ENCODE data around the gene VPS35L.
"Not testable (repeated sequence)": the region's sequence is repeated elsewhere in the genome, so short reads cannot be mapped to it uniquely, and the experiment has no call there.

Gene VPS35L

DNA sequence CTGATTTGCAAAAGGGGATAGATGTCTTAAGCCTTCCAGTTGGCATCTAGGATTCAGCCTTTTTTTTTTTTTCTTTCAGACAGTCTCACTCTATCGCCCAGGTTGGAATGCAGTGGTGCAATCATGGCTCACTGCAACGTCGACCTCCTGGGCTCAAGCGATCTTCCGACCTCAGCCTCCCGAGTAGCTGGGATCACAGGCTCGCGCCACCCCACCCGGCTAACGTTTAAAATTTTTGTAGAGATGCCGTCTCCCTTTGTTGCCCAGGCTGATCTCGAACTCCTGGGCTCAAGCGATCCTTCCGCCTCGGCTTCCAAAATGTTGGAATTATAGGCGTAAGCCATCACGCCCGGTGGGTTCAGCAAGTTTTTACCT lies 32.3 kb upstream of the VPS35L start:
- H3K4me1 Mint-ChIP-seq: peaks cover 60% of the 10 kb centered on the region

DNA sequence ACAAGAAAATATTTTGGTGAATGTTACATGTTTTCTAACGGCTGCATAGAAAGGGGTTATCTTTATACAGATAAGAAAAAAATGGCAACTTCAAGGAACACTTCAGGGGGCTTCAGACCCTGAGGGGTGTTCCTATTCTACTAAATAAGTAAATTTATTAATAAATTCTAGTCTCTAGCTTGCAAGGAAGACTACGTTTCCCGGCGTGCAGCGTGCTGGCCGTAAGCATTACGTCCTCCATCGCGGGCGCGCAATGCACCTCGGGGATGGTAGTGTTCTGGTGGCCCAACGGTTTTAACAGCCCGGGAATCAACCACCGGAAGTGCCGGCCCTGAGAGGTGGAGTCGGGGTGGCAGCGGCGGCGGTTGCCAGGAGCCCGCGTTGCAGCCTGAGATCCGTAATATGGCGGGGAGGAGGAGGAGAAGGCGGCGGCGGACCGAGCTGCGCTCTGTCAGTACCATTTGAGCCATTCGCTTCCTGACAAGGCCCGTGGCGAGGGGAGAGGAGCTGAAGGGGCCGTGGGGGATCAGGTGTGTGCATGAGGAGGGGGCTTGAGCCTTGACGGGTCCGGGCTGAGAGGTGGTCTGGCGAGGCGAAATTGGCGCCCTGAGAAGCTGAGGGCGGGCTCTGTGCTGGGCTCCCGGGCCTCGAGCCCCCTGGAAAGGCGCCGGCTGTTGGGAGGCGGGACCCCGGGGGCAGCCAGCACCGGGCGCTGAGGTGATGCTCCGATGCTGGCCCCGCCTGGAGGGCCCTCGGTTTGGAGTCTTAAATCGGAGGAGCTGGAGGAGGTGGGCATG lies 31.7 kb upstream of the VPS35L start, which contains the start of gene CCP110:
CCP110 (plus strand) TSS at position 384 of the 797 bp plus-strand sequence. CDS start 3,940 bp downstream, outside the sequence.
- H3K4me1 Mint-ChIP-seq: peaks cover 55% of the 10 kb centered on the region
- ATAC-seq (replicated peaks; ENCODE audit: extremely low read depth, poor library complexity, severe bottlenecking) (peak; percentile 93), DNase-seq (ENCODE audit: low spot score in 2 of 2) (peak; percentile 88 to 89)
- H3K9me3 Mint-ChIP-seq: no peaks in the 10 kb centered on the region
- H3K27ac Mint-ChIP-seq (ENCODE audit: low read depth): peak within 1 kb of the TSS; percentile 95
- no peaks in the 10 kb centered on the region for H3K27me3 Mint-ChIP-seq
- H3K4me3 Mint-ChIP-seq: peak within 1 kb of the TSS; percentile 94
- H3K36me3 Mint-ChIP-seq (ENCODE audit: insufficient read depth): peaks cover 16% of the 10 kb centered on the region

More for the DNA sequence above, 32.3 kb upstream of the VPS35L start:
- ATAC-seq (replicated peaks; ENCODE audit: extremely low read depth, poor library complexity, severe bottlenecking) (no peak), DNase-seq (ENCODE audit: low spot score in 2 of 2) (no peak)
- peak overlapping the region; percentile 95 for H3K27ac Mint-ChIP-seq (ENCODE audit: low read depth)
- H3K9me3 Mint-ChIP-seq: no peaks in the 10 kb centered on the region
- peaks cover 11% of the 10 kb centered on the region for H3K36me3 Mint-ChIP-seq (ENCODE audit: insufficient read depth)
- no peaks in the 10 kb centered on the region for H3K27me3 Mint-ChIP-seq
- H3K4me3 Mint-ChIP-seq: no peak overlapping the region

DNA sequence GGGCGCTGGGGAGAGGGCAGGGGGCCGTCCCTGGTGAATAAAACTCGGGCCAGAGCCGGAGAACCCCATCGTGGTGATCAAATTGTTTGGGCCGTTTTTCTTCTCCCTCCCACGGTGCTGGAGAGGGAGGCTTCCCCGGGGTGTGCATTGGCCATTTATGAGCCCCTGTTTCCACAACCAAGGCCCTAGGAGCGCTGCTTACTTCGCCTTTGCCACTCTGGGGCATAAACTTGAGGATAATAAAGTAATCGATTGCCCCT lies 31.2 kb upstream of the VPS35L start:
- H3K9me3 Mint-ChIP-seq: no peaks in the 10 kb centered on the region
- ATAC-seq (replicated peaks; ENCODE audit: extremely low read depth, poor library complexity, severe bottlenecking) (no peak), DNase-seq (ENCODE audit: low spot score in 2 of 2) (no peak)
- H3K36me3 Mint-ChIP-seq (ENCODE audit: insufficient read depth): peaks cover 18% of the 10 kb centered on the region
- peak overlapping the region; percentile 95 for H3K27ac Mint-ChIP-seq (ENCODE audit: low read depth)
- peaks cover 52% of the 10 kb centered on the region for H3K4me1 Mint-ChIP-seq
- peak overlapping the region; percentile 94 for H3K4me3 Mint-ChIP-seq
- no peaks in the 10 kb centered on the region for H3K27me3 Mint-ChIP-seq

DNA sequence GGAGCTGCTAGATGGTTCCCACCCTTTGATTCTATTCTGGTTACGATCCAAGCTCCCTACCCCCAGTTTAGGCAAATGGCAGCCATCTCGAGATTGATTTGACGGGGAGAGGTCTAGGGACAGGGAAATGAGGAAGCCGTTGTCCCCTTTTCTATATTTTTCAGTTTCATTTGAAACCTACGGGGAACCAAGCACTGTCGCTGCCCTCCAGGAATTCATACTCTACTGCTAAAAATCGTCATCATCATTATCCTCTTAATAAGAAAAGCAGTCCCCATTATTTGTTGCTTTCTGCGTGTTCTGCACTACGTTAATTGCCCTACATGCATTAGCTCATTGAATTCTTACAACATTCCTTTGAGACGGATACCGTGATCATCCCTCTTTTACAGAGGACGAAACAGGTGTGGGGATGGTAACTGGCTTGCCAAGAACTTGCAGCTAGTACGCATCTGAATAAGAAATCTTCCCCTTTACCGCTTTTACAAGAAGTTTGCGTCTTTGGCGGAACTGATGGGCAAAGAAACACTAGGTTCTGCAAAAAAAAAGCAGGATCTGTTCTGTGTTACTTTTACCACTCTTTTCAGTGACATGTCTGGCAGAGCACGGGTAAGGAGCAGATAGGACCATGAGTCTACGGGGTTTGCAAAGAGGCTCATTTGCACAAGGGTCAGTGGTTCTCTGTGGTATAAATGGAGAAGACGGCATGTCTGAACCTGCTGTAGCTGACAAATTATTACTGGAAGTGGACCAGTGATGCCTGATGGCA lies 30.7 kb upstream of the VPS35L start:
- no peak for ATAC-seq (replicated peaks; ENCODE audit: extremely low read depth, poor library complexity, severe bottlenecking)
- Mint-ChIP-seq H3K36me3 (ENCODE audit: insufficient read depth) (peaks cover 18% of the 10 kb centered on the region), H3K9me3 (no peaks in the 10 kb centered on the region), H3K4me1 (peaks cover 50% of the 10 kb centered on the region), H3K4me3 (peak overlapping the region; percentile 94), H3K27me3 (no peaks in the 10 kb centered on the region), H3K27ac (ENCODE audit: low read depth) (peak overlapping the region; percentile 95)
- DNase-seq (ENCODE audit: low spot score in 2 of 2): no peak

DNA sequence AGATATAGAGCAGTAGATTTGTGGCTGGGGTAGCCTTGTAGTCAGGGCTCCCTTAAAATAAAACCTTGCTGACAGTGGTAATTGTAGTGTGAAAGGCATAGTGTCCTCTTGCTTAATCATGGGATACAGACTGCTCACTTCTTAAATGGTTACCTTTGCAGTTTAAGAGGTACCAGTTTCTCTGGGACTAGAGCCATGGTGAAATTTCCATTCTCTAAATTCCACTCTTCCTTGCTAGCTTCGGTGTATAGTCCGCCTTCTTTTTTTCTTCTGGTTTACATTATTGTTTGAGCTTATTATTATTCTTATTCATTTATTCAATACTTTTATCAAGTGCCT lies 30.1 kb upstream of the VPS35L start:
- no peak overlapping the region for H3K27ac Mint-ChIP-seq (ENCODE audit: low read depth)
- H3K36me3 Mint-ChIP-seq (ENCODE audit: insufficient read depth): peaks cover 18% of the 10 kb centered on the region
- peaks cover 45% of the 10 kb centered on the region for H3K4me1 Mint-ChIP-seq
- H3K27me3 Mint-ChIP-seq: no peaks in the 10 kb centered on the region
- DNase-seq (ENCODE audit: low spot score in 2 of 2): no peak
- no peaks in the 10 kb centered on the region for H3K9me3 Mint-ChIP-seq
- peak overlapping the region; percentile 94 for H3K4me3 Mint-ChIP-seq
- ATAC-seq (replicated peaks; ENCODE audit: extremely low read depth, poor library complexity, severe bottlenecking): no peak

DNA sequence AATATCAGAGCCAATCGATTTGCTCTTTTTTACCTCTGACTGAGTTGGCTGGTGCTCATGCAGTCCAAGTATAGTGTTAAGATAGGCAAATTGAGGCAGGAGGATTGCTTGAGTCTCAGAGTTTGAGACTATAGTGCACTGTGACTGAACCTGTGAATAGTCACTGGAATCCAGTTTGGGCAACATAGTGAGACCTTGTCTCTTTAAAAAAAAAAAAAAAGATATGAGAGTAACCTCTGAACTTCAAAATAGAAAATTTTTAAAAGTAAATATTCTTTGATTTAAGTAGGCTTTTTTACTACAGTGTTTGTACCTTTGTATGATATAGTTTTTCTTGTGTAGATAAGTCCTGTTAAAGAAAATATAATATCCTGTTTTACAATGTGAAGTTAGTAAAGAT lies 28.3 kb upstream of the VPS35L start:
- Mint-ChIP-seq H3K27ac (ENCODE audit: low read depth) (no peak overlapping the region), H3K4me3 (no peak overlapping the region), H3K36me3 (ENCODE audit: insufficient read depth) (peaks cover 14% of the 10 kb centered on the region), H3K9me3 (no peaks in the 10 kb centered on the region), H3K4me1 (peaks cover 27% of the 10 kb centered on the region), H3K27me3 (no peaks in the 10 kb centered on the region)
- ATAC-seq (replicated peaks; ENCODE audit: extremely low read depth, poor library complexity, severe bottlenecking) (no peak), DNase-seq (ENCODE audit: low spot score in 2 of 2) (no peak)

DNA sequence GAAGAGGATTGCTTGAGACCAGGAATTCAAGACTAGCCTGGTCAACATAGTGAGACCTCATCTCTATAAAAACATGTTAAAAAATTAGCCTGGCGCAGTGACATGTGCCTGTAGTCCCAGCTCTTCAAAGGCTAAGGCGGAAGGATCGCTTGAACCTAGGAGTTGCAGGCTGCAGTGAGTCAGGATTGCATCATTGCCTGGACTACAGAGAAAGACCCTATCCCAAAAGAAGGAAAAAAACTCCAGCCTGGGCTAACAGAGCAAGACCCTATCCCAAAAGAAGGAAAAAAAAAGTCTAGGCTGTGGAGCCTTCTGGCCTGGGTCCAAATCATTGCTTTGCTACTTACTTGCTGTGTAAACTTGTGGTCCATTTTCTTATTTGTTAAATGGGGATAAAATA lies 26.8 kb upstream of the VPS35L start:
- Mint-ChIP-seq H3K9me3 (no peaks in the 10 kb centered on the region), H3K27me3 (no peaks in the 10 kb centered on the region), H3K27ac (ENCODE audit: low read depth) (no peak overlapping the region), H3K36me3 (ENCODE audit: insufficient read depth) (peaks cover 17% of the 10 kb centered on the region), H3K4me3 (no peak overlapping the region), H3K4me1 (peaks cover 19% of the 10 kb centered on the region)
- DNase-seq (ENCODE audit: low spot score in 2 of 2) (no peak), ATAC-seq (replicated peaks; ENCODE audit: extremely low read depth, poor library complexity, severe bottlenecking) (no peak)

DNA sequence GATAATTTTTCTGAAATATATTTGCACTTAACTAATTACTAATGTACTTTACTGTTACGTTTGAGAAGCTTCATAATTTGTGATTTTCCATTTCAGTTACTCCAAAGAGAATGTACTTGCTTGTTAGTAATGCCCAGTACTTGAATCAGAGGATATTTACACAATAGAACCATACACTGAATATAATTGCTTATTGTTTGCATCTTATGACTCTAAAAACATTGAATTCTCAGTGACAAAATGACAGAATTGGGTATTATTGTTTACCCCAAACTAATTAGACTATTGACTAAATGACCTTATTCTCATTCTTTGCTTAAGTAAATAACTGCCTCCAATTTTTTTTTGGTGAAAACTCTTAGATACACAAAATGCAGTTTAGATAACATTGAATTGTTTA lies 22.9 kb upstream of the VPS35L start:
- H3K9me3 Mint-ChIP-seq: no peaks in the 10 kb centered on the region
- H3K36me3 Mint-ChIP-seq (ENCODE audit: insufficient read depth): peaks cover 23% of the 10 kb centered on the region
- H3K4me3 Mint-ChIP-seq: no peak overlapping the region
- no peaks in the 10 kb centered on the region for H3K4me1 Mint-ChIP-seq
- no peak overlapping the region for H3K27ac Mint-ChIP-seq (ENCODE audit: low read depth)
- no peak for ATAC-seq (replicated peaks; ENCODE audit: extremely low read depth, poor library complexity, severe bottlenecking)
- DNase-seq (ENCODE audit: low spot score in 2 of 2): no peak
- no peaks in the 10 kb centered on the region for H3K27me3 Mint-ChIP-seq

DNA sequence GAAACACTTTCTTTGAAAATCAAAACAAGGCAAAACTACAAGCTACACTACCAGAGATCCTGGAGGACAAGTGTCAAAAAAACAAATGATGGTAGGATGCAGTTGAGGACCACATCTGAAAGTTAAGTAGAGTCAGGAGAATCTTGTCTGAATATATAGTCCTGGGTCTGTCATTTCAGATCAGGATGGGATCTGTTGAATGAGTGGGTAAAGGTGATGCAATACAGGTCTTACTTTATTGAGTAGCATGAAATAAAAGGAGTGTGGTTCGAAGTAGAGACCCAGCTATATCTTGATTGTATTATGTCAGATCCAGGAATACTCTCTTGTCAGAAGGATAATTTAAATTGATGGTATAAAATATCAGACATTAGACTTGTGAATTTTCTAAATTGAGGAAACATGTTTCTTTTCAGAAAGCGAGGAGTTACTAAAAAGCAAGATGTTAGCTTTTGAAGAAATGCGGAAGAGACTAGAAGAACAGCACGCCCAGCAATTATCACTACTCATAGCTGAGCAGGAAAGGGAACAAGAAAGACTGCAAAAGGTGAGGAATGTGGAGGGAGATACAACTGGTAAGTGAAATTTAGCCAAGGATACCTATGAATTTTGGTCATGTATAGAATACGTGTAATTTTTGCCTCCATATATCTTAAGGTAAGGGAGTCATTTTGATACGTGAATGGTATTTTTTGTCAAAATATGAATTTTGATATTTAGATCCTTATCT lies 15.1 kb upstream of the VPS35L start:
- no peak for DNase-seq (ENCODE audit: low spot score in 2 of 2)
- H3K36me3 Mint-ChIP-seq (ENCODE audit: insufficient read depth): peaks cover 21% of the 10 kb centered on the region
- H3K27ac Mint-ChIP-seq (ENCODE audit: low read depth): no peak overlapping the region
- H3K4me3 Mint-ChIP-seq: no peak overlapping the region
- no peaks in the 10 kb centered on the region for H3K9me3 Mint-ChIP-seq
- no peaks in the 10 kb centered on the region for H3K27me3 Mint-ChIP-seq
- H3K4me1 Mint-ChIP-seq: no peaks in the 10 kb centered on the region
- ATAC-seq (replicated peaks; ENCODE audit: extremely low read depth, poor library complexity, severe bottlenecking): no peak

DNA sequence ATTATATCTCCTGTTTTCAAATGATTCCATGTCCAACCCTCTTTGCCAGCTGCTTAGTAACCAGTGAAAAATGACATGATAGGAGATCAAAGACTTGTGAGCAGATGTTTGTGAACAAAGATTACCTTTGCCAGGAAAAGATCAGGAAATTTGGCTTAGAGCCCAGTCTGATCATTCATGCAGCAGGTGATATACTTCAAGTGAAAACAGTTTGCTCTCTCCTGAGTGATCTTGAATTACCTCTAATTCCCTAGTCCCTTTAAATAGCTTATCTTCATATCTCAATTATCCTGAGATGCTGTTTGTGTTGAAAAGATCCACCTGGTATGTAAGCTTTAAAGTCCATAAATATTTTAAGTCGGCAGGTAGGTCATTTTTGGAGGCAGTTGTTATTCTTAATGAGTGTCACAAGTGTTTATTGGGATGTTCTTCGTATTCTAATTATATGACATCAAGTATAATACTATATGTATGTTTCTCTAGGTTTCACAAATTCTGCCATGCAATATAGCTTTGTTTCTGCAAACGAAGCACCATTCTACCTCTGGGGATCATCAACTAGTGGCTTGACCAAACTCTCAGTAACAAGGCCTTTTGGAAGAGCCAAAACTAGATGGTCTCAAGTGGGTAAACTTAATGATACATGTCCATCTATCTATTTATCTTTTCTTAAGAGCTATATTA lies 13.2 kb upstream of the VPS35L start:
- peaks cover 16% of the 10 kb centered on the region for H3K36me3 Mint-ChIP-seq (ENCODE audit: insufficient read depth)
- no peak for ATAC-seq (replicated peaks; ENCODE audit: extremely low read depth, poor library complexity, severe bottlenecking)
- no peak overlapping the region for H3K27ac Mint-ChIP-seq (ENCODE audit: low read depth)
- no peaks in the 10 kb centered on the region for H3K4me1 Mint-ChIP-seq
- H3K4me3 Mint-ChIP-seq: no peak overlapping the region
- no peaks in the 10 kb centered on the region for H3K9me3 Mint-ChIP-seq
- no peaks in the 10 kb centered on the region for H3K27me3 Mint-ChIP-seq
- DNase-seq (ENCODE audit: low spot score in 2 of 2): no peak

DNA sequence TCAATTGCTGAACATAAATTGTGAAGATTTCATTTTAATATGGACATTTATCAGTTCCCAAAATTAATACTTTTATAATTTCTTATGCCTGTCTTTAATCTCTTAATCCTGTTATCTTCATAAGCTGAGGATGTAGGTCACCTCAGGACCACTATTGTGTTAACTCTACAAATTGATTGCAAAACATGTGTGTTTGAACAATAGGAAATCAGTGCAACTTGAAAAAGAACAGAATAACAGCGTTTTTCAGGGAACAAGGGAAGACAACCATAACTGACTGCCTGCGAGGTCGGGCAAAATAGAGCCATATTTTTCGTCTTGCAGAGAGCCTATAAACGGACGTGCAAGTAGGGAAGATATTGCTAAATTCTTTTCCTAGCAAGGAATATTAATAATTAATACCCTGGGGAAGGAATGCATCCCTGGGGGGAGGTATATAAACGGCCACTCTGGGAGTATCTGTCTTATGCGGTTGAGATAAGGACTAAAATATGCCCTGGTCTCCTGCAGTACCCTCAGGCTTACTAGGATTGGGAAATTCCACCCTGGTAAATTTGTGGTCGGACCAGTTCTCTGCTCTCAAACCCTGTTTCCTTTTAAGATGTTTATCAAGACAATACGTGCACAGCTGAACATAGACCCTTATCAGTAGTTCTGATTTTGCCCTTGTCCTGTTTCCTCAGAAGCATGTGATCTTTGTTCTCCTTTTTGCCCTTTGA lies 12.1 kb upstream of the VPS35L start:
- not testable (repeated sequence) for H3K4me1 Mint-ChIP-seq; DNase-seq (ENCODE audit: low spot score in 2 of 2); H3K27ac Mint-ChIP-seq (ENCODE audit: low read depth); H3K4me3 Mint-ChIP-seq; H3K27me3 Mint-ChIP-seq; H3K9me3 Mint-ChIP-seq; ATAC-seq (replicated peaks; ENCODE audit: extremely low read depth, poor library complexity, severe bottlenecking)
- peaks cover 18% of the 10 kb centered on the region for H3K36me3 Mint-ChIP-seq (ENCODE audit: insufficient read depth)

DNA sequence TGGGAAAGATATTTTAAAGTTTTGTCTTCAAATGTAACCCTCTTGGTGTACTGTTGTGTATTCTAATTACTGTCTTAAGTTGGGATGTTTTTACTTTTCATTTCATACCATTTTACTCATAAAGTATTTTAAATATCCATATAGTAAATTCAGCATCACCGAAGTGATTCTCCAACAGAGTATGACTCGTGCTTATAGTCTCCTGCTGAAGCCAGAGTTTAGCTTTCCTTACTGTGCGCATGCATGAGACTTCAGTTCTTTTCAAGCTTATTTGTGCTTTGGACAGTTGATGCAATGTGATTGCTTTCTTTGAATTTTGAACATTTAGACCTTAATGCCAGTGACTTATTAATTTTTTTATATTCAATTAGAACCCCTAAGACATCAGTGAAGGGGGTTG lies 7.4 kb upstream of the VPS35L start:
- H3K36me3 Mint-ChIP-seq (ENCODE audit: insufficient read depth): peaks cover 3% of the 10 kb centered on the region
- H3K9me3 Mint-ChIP-seq: no peaks in the 10 kb centered on the region
- DNase-seq (ENCODE audit: low spot score in 2 of 2) (no peak), ATAC-seq (replicated peaks; ENCODE audit: extremely low read depth, poor library complexity, severe bottlenecking) (no peak)
- no peaks in the 10 kb centered on the region for H3K27me3 Mint-ChIP-seq
- no peaks in the 10 kb centered on the region for H3K4me1 Mint-ChIP-seq
- no peak overlapping the region for H3K27ac Mint-ChIP-seq (ENCODE audit: low read depth)
- H3K4me3 Mint-ChIP-seq: no peak overlapping the region

All from central memory CD8-positive, alpha-beta T cell (primary cell).